MM.1S (cell line): ENCODE data around the gene KIRREL1.
"Not testable (repeated sequence)": the region's sequence is repeated elsewhere in the genome, so short reads cannot be mapped to it uniquely, and the experiment has no call there.

Source experiments
- DNase-seq: peaks from one replicate; pipeline ENCODE4 v3.0.0-alpha.2; 2015
- H2AFZ ChIP-seq: fragments of 300-600 bp; sonication (generic); 2 replicates; pipeline ENCODE4 v1.6.0; 2016; ENCODE audit warnings: antibody characterized with exemption, low read length
- H3F3A ChIP-seq: fragments of 300-600 bp; sonication (generic); 2 replicates; pipeline ENCODE4 v1.6.1; 2016; ENCODE audit warnings: mild to moderate bottlenecking, antibody characterized with exemption, low read length, moderate library complexity, mixed read lengths; ENCODE audit not compliant: insufficient read depth
- H3K27ac ChIP-seq: fragments of 300-600 bp; sonication (generic); 2 replicates; pipeline ENCODE4 v1.5.1; 2016; ENCODE audit warnings: mild to moderate bottlenecking, low read length
- H3K27me3 ChIP-seq: fragments of 300-600 bp; sonication (generic); replicated peaks from 2 replicates; pipeline ENCODE4 v1.6.0; 2016; ENCODE audit warnings: low read length; ENCODE audit not compliant: insufficient read depth
- H3K36me3 ChIP-seq: fragments of 300-600 bp; sonication (generic); replicated peaks from 2 replicates; pipeline ENCODE4 v1.6.1; 2016; ENCODE audit warnings: mild to moderate bottlenecking, low read length, mixed read lengths; ENCODE audit not compliant: insufficient read depth
- H3K4me1 ChIP-seq: fragments of 300-600 bp; sonication (generic); 2 replicates; pipeline ENCODE4 v1.6.1; 2016; ENCODE audit warnings: low read length, mixed read lengths
- H3K4me2 ChIP-seq: fragments of 300-600 bp; sonication (generic); 2 replicates; pipeline ENCODE4 v1.6.0; 2016; ENCODE audit warnings: low read depth, low read length
- H3K4me3 ChIP-seq: fragments of 300-600 bp; sonication (generic); 2 replicates; pipeline ENCODE4 v1.5.1; 2016; ENCODE audit warnings: low read length, mixed read lengths
- H3K79me2 ChIP-seq: fragments of 300-600 bp; sonication (generic); 2 replicates; pipeline ENCODE4 v1.6.1; 2016; ENCODE audit warnings: mixed run types, low read length, mixed read lengths
- H3K9ac ChIP-seq: fragments of 300-600 bp; sonication (generic); 2 replicates; pipeline ENCODE4 v1.6.1; 2016; ENCODE audit warnings: low read length, mixed read lengths
- H3K9me2 ChIP-seq: fragments of 300-600 bp; sonication (generic); replicated peaks from 2 replicates; pipeline ENCODE4 v1.6.1; 2016; ENCODE audit warnings: mild to moderate bottlenecking, low read length, mixed read lengths; ENCODE audit not compliant: insufficient read depth
- H3K9me3 ChIP-seq: fragments of 300-600 bp; sonication (generic); replicated peaks from 2 replicates; pipeline ENCODE4 v1.6.1; 2016; ENCODE audit warnings: mild to moderate bottlenecking, low read length, mixed read lengths; ENCODE audit not compliant: insufficient read depth
- H4K20me1 ChIP-seq: fragments of 300-600 bp; sonication (generic); 2 replicates; pipeline ENCODE4 v1.6.1; 2016; ENCODE audit warnings: mild to moderate bottlenecking, low read length, moderate library complexity, mixed read lengths; ENCODE audit not compliant: insufficient read depth
- CTCF ChIP-seq: fragments of 300-600 bp; sonication (generic); IDR thresholded peaks from 2 replicates; pipeline ENCODE4 v1.5.1; 2016; ENCODE audit warnings: antibody characterized with exemption, low read length, mixed read lengths
- EZH2 ChIP-seq: fragments of 300-600 bp; sonication (generic); optimal IDR thresholded peaks from 2 replicates; pipeline ENCODE3; 2017; ENCODE audit warnings: low read depth, mild to moderate bottlenecking, antibody characterized with exemption, low read length, mixed read lengths
- EZH2phosphoT487 ChIP-seq: fragments of 300-600 bp; sonication (generic); IDR thresholded peaks from 2 replicates; pipeline ENCODE4 v1.6.1; 2018; ENCODE audit warnings: antibody characterized with exemption, low read length

KIRREL1 gene

GRCh38 chr1:158124034-158124433 lies 130.6 kb downstream of the KIRREL1 start:
- Histone ChIP-seq H3K9me2 (no peaks in the 10 kb centered on the region), H3K27me3 (peaks cover 69% of the 10 kb centered on the region), H3K4me3 (no peak overlapping the region), H2AFZ (no peak overlapping the region), H3K36me3 (no peaks in the 10 kb centered on the region), H3K9ac (no peak overlapping the region), H3K4me2 (no peak overlapping the region), H3K4me1 (peaks cover 15% of the 10 kb centered on the region), H4K20me1 (0 out of 2 replicates have a peak, but pooled peaks cover 3% of the 10 kb centered on the region), H3K9me3 (no peaks in the 10 kb centered on the region), H3F3A (peaks cover 13% of the 10 kb centered on the region), H3K27ac (no peak overlapping the region), H3K79me2 (no peaks in the 10 kb centered on the region)
- TF ChIP-seq CTCF = no peak
- no peak for TF ChIP-seq EZH2phosphoT487
- TF ChIP-seq EZH2 = no peak
- no peak for DNase-seq

GRCh38 chr1:158124999-158125398 lies 131.6 kb downstream of the KIRREL1 start:
- Histone ChIP-seq H3K27me3 (peaks cover 66% of the 10 kb centered on the region), H3K79me2 (no peaks in the 10 kb centered on the region), H3K9me3 (no peaks in the 10 kb centered on the region), H3K4me3 (no peak overlapping the region), H3K4me2 (no peak overlapping the region), H3F3A (peaks cover 13% of the 10 kb centered on the region), H3K4me1 (peaks cover 15% of the 10 kb centered on the region), H2AFZ (no peak overlapping the region), H3K36me3 (no peaks in the 10 kb centered on the region), H3K9me2 (no peaks in the 10 kb centered on the region), H3K27ac (no peak overlapping the region), H3K9ac (no peak overlapping the region), H4K20me1 (0 out of 2 replicates have a peak, but pooled peaks cover 3% of the 10 kb centered on the region)
- peak; percentile 92 for DNase-seq
- no peak for TF ChIP-seq EZH2
- TF ChIP-seq CTCF = peak; percentile 96
- TF ChIP-seq EZH2phosphoT487 = no peak

- Histone ChIP-seq H2AFZ (no peak overlapping the region), H3K4me2 (peak overlapping the region; percentile 53), H3K36me3 (no peaks in the 10 kb centered on the region), H3K9ac (no peak overlapping the region), H3F3A (peaks cover 13% of the 10 kb centered on the region), H3K27me3 (peaks cover 68% of the 10 kb centered on the region), H3K4me1 (peaks cover 15% of the 10 kb centered on the region), H3K27ac (peak overlapping the region; percentile 57; the same call in 1 of the 2 replicates), H3K9me2 (no peaks in the 10 kb centered on the region), H3K4me3 (no peak overlapping the region), H3K79me2 (no peaks in the 10 kb centered on the region), H3K9me3 (no peaks in the 10 kb centered on the region), H4K20me1 (0 out of 2 replicates have a peak, but pooled peaks cover 3% of the 10 kb centered on the region)
- TF ChIP-seq CTCF (no peak), EZH2phosphoT487 (no peak), EZH2 (no peak)
- DNase-seq = peak; percentile 96
Observed at GRCh38 chr1:158126425-158126824, 133.0 kb downstream of the KIRREL1 start.

- not testable (repeated sequence) for H3K4me3 ChIP-seq, H3K4me2 ChIP-seq, H3K27ac ChIP-seq, H2AFZ ChIP-seq, H3K9me2 ChIP-seq, H3K9me3 ChIP-seq, H3K9ac ChIP-seq, H3K79me2 ChIP-seq, H4K20me1 ChIP-seq, DNase-seq, H3K36me3 ChIP-seq
- peaks cover 15% of the 10 kb centered on the region for H3K4me1 ChIP-seq
- H3F3A ChIP-seq = peaks cover 13% of the 10 kb centered on the region
- H3K27me3 ChIP-seq = peaks cover 65% of the 10 kb centered on the region
Observed at GRCh38 chr1:158128531-158128930, 135.1 kb downstream of the KIRREL1 start.
